GM23338 (cell line): Measurements from ENCODE around the gene TIMM17A. TPM values are rescaled to one million over a fixed set of nuclear protein-coding genes. Genes with fewer than 3 reads are reported as not detected.

Source experiments
- ATAC-seq: fragments of 200-7000 bp; cut with Tn5 transposase; 3 replicates; pipeline ENCODE4 v1.9.1; 2020
- DNase-seq: peaks from one replicate; pipeline ENCODE4 v3.0.0-alpha.2; 2015; ENCODE audit warnings: low spot score
- H2AFZ ChIP-seq: fragments of 200-600 bp; sonication (generic); 2 replicates; pipeline ENCODE4 v1.8.0; 2016; ENCODE audit warnings: antibody characterized with exemption, mild to moderate bottlenecking, moderate library complexity
- H3F3A ChIP-seq: fragments of 200-600 bp; sonication (generic); replicated peaks from 2 replicates; pipeline ENCODE4 v1.8.0; 2017; ENCODE audit warnings: antibody characterized with exemption, mixed run types, low read depth
- H3K27ac ChIP-seq: fragments of 200-600 bp; sonication (generic); 2 replicates; pipeline ENCODE4 v1.6.1; 2016; ENCODE audit warnings: low read depth
- H3K27me3 ChIP-seq: fragments of 200-600 bp; sonication (generic); 2 replicates; pipeline ENCODE4 v1.8.0; 2016; ENCODE audit warnings: mild to moderate bottlenecking, mixed run types, moderate library complexity; ENCODE audit not compliant: insufficient read depth
- H3K36me3 ChIP-seq: fragments of 200-600 bp; sonication (generic); 2 replicates; pipeline ENCODE4 v1.8.0; 2016; ENCODE audit warnings: mild to moderate bottlenecking; ENCODE audit not compliant: insufficient read depth
- H3K4me1 ChIP-seq: fragments of 200-600 bp; sonication (generic); 2 replicates; pipeline ENCODE4 v1.8.0; 2016; ENCODE audit warnings: mild to moderate bottlenecking, moderate library complexity; ENCODE audit not compliant: insufficient read depth
- H3K4me2 ChIP-seq: fragments of 200-600 bp; sonication (generic); 2 replicates; pipeline ENCODE4 v1.7.1; 2017; ENCODE audit warnings: mixed run types
- H3K4me3 ChIP-seq: fragments of 200-600 bp; sonication (generic); 2 replicates; pipeline ENCODE4 v1.6.1; 2016; ENCODE audit warnings: mixed run types
- H3K79me2 ChIP-seq: fragments of 200-600 bp; sonication (generic); replicated peaks from 2 replicates; pipeline ENCODE4 v1.8.0; 2017; ENCODE audit warnings: mild to moderate bottlenecking; ENCODE audit not compliant: insufficient read depth
- H3K9me2 ChIP-seq: fragments of 200-600 bp; sonication (generic); 2 replicates; pipeline ENCODE4 v1.8.0; 2017; ENCODE audit not compliant: insufficient read depth
- H4K20me1 ChIP-seq: fragments of 200-600 bp; sonication (generic); replicated peaks from 2 replicates; pipeline ENCODE4 v1.8.0; 2017; ENCODE audit warnings: mild to moderate bottlenecking; ENCODE audit not compliant: insufficient read depth
- H3K27ac Mint-ChIP-seq: 2 replicates; pipeline ENCODE4 v1.8.0; 2020; ENCODE audit warnings: inconsistent platforms, mild to moderate bottlenecking, moderate library complexity, mixed read lengths
- H3K27me3 Mint-ChIP-seq: 3 replicates; pipeline ENCODE4 v1.8.0; 2022; ENCODE audit warnings: low read depth, mild to moderate bottlenecking, moderate library complexity, mixed read lengths, inconsistent platforms; ENCODE audit not compliant: insufficient read depth, poor library complexity
- H3K36me3 Mint-ChIP-seq: 3 replicates; pipeline ENCODE4 v1.8.0; 2021; ENCODE audit warnings: low read depth, mild to moderate bottlenecking, inconsistent platforms, moderate library complexity, mixed read lengths
- H3K4me1 Mint-ChIP-seq: 3 replicates; pipeline ENCODE4 v1.8.0; 2020; ENCODE audit warnings: mild to moderate bottlenecking, inconsistent platforms, mixed read lengths
- H3K4me3 Mint-ChIP-seq: 3 replicates; pipeline ENCODE4 v1.8.0; 2021; ENCODE audit warnings: moderate library complexity, mild to moderate bottlenecking, inconsistent platforms, mixed read lengths
- H3K9me3 Mint-ChIP-seq: 3 replicates; pipeline ENCODE4 v1.8.0; 2020; ENCODE audit warnings: moderate library complexity, mild to moderate bottlenecking, inconsistent platforms, mixed read lengths
- CREB1 ChIP-seq: fragments of 250-450 bp; sonication (Bioruptor Pico); IDR thresholded peaks from 2 replicates; pipeline ENCODE4 v1.5.0; 2020; ENCODE audit warnings: low read depth, mild to moderate bottlenecking, moderate library complexity
- ETS1 ChIP-seq: IDR thresholded peaks from 2 replicates; pipeline ENCODE4 v1.6.1; 2016; ENCODE audit warnings: antibody characterized with exemption
- EZH2 ChIP-seq: fragments of 200-600 bp; sonication (generic); IDR thresholded peaks from one replicate; pipeline ENCODE4 v1.8.0; 2017; ENCODE audit warnings: antibody characterized with exemption, mild to moderate bottlenecking, low read depth; ENCODE audit not compliant: unreplicated experiment
- EZH2phosphoT487 ChIP-seq: fragments of 200-600 bp; sonication (generic); IDR thresholded peaks from one replicate; pipeline ENCODE4 v1.8.1; 2018; ENCODE audit warnings: antibody characterized with exemption; ENCODE audit not compliant: unreplicated experiment
- NANOG ChIP-seq: IDR thresholded peaks from 2 replicates; pipeline ENCODE4 v1.6.1; 2016; ENCODE audit warnings: antibody characterized with exemption, borderline replicate concordance
- POLR2AphosphoS5 ChIP-seq: IDR thresholded peaks from 2 replicates; pipeline ENCODE4 v1.6.1; 2016; ENCODE audit warnings: antibody characterized with exemption, low read depth
- STAT1 ChIP-seq: IDR thresholded peaks from one replicate; pipeline ENCODE4 v1.6.1; 2016; ENCODE audit warnings: antibody characterized with exemption; ENCODE audit not compliant: unreplicated experiment
- ZNF331 ChIP-seq: fragments of 250-450 bp; sonication (Bioruptor Pico); IDR thresholded peaks from 2 replicates; pipeline ENCODE4 v1.5.0; 2020; ENCODE audit warnings: low read depth, mild to moderate bottlenecking, moderate library complexity
- long read RNA-seq: library from polyadenylated mRNA; unstranded; transcript quantifications from one replicate; pipeline ENCODE4 v2.0.0, GENCODE V29; 2020; ENCODE audit not compliant: unreplicated experiment
- polyA plus RNA-seq: library from polyadenylated mRNA; unstranded; fragments of >200 nt; fragmentation: Nextera tagmentation; extraction: Ambion mirVana; gene quantifications from 2 replicates; pipeline ENCODE4 v1.2.1, GENCODE V29; 2016
- total RNA-seq: library from RNA; depleted of rRNA; stranded (reverse); fragments of >200 nt; shearing (Covaris generic); gene quantifications from 2 replicates; pipeline ENCODE4 v1.2.3, GENCODE V29; 2014; rRNA removed
- TF ChIP-seq, protein P1 (sequence below): IDR thresholded peaks from one replicate; pipeline ENCODE4 v1.6.1; 2018; ENCODE audit warnings: antibody characterized with exemption; ENCODE audit not compliant: unreplicated experiment

TIMM17A gene
- total RNA-seq: 38.5 and 45.9 TPM in 2 replicates
- 53.4 and 60.0 TPM in 2 replicates for polyA plus RNA-seq
- long read RNA-seq, transcript TIMM17A-201 (6 exons, 1,659 nt): major isoform, 58 of 67 reads
- long read RNA-seq, partial matches to known transcripts: 3 of 67 reads
- long read RNA-seq, other reads (novel, unspliced or antisense): 5 of 67 reads

- peaks cover 25% of the 10 kb centered on the region for H4K20me1 ChIP-seq
- H3K4me3 ChIP-seq: peak within 1 kb of the TSS; percentile 97
- Mint-ChIP-seq H3K36me3 (peaks cover 30% of the 10 kb centered on the region), H3K27ac (peak within 1 kb of the TSS; percentile 98), H3K4me3 (peak within 1 kb of the TSS; percentile 97), H3K27me3 (peaks cover 4% of the 10 kb centered on the region), H3K9me3 (no peaks in the 10 kb centered on the region), H3K4me1 (peaks cover 7% of the 10 kb centered on the region; the same call in 2 of the 3 replicates)
- H3K36me3 ChIP-seq: peaks cover 23% of the 10 kb centered on the region
- peak; percentile 98 for DNase-seq
- H2AFZ ChIP-seq: peak within 1 kb of the TSS; percentile 93
- peaks cover 45% of the 10 kb centered on the region for H3K79me2 ChIP-seq
- H3K4me1 ChIP-seq: peaks cover 8% of the 10 kb centered on the region; the same call in 1 of the 2 replicates
- peak; percentile 99 for ATAC-seq
- peak within 1 kb of the TSS; percentile 86 for H3K4me2 ChIP-seq
- H3K9me2 ChIP-seq: no peaks in the 10 kb centered on the region
- H3K27me3 ChIP-seq: no peaks in the 10 kb centered on the region
- peak within 1 kb of the TSS; percentile 95 for H3K27ac ChIP-seq
- no peaks in the 10 kb centered on the region; the same call in 1 of the 2 replicates for H3F3A ChIP-seq
- TF ChIP-seq STAT1 (no peak), POLR2AphosphoS5 (peak; percentile 98), ETS1 (0 out of 2 replicates have a peak, but pooled peaks have one; percentile 38), CREB1 (CRISPR knock-in tag) (peak; percentile 64)
- TF ChIP-seq, protein P1, sequence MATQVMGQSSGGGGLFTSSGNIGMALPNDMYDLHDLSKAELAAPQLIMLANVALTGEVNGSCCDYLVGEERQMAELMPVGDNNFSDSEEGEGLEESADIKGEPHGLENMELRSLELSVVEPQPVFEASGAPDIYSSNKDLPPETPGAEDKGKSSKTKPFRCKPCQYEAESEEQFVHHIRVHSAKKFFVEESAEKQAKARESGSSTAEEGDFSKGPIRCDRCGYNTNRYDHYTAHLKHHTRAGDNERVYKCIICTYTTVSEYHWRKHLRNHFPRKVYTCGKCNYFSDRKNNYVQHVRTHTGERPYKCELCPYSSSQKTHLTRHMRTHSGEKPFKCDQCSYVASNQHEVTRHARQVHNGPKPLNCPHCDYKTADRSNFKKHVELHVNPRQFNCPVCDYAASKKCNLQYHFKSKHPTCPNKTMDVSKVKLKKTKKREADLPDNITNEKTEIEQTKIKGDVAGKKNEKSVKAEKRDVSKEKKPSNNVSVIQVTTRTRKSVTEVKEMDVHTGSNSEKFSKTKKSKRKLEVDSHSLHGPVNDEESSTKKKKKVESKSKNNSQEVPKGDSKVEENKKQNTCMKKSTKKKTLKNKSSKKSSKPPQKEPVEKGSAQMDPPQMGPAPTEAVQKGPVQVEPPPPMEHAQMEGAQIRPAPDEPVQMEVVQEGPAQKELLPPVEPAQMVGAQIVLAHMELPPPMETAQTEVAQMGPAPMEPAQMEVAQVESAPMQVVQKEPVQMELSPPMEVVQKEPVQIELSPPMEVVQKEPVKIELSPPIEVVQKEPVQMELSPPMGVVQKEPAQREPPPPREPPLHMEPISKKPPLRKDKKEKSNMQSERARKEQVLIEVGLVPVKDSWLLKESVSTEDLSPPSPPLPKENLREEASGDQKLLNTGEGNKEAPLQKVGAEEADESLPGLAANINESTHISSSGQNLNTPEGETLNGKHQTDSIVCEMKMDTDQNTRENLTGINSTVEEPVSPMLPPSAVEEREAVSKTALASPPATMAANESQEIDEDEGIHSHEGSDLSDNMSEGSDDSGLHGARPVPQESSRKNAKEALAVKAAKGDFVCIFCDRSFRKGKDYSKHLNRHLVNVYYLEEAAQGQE: peak; percentile 9
These were observed at the start of gene TIMM17A for GRCh38 chr1:201955009-201955728. Gene TIMM17A (plus strand): TSS chr1:201955503. CDS start chr1:201955527, 24 bp downstream.

GRCh38 chr1:201906336-201906735 is 49.0 kb upstream of the TIMM17A start:
- Histone ChIP-seq H3K4me2 (no peak overlapping the region), H3K4me1 (no peaks in the 10 kb centered on the region), H3F3A (no peaks in the 10 kb centered on the region), H2AFZ (no peak overlapping the region), H3K27ac (no peak overlapping the region), H3K27me3 (no peaks in the 10 kb centered on the region), H3K36me3 (no peaks in the 10 kb centered on the region), H3K79me2 (no peaks in the 10 kb centered on the region), H3K9me2 (no peaks in the 10 kb centered on the region), H3K4me3 (no peak overlapping the region), H4K20me1 (no peaks in the 10 kb centered on the region)
- Mint-ChIP-seq H3K9me3 (no peaks in the 10 kb centered on the region), H3K27ac (no peak overlapping the region), H3K4me1 (peaks cover 7% of the 10 kb centered on the region; the same call in 1 of the 3 replicates), H3K27me3 (peaks cover 9% of the 10 kb centered on the region), H3K4me3 (no peak overlapping the region), H3K36me3 (no peaks in the 10 kb centered on the region)
- ATAC-seq: no peak
- TF ChIP-seq, protein P1: no peak
- TF ChIP-seq EZH2phosphoT487: no peak
- TF ChIP-seq ZNF331 (CRISPR knock-in tag): no peak
- no peak for TF ChIP-seq EZH2
- TF ChIP-seq ETS1: no peak
- no peak for TF ChIP-seq NANOG
- DNase-seq: no peak
